ENCODE data around the gene MYZAP. TPM values are rescaled to one million over a fixed set of nuclear protein-coding genes. Genes with fewer than 3 reads are reported as not detected.

MYZAP gene
- polyA plus RNA-seq, 1 donor (not counting 4 experiments of a cell fraction or from before 2014, with no cell fraction given), result 1.8 TPM

GRCh38 chr15:57570340-57570739 lies 21.4 kb upstream of the MYZAP start:
- Histone ChIP-seq H3K4me3 (ENCODE audit: control insufficient read depth in 2 of 3, extremely low read depth in 1 of 3, insufficient read depth in 2 of 3, low read depth in 1 of 3, low read length in 3 of 3) (no peak overlapping the region), H3K79me2 (ENCODE audit: control insufficient read depth, insufficient read depth, low read length) (no peaks in the 10 kb centered on the region), H3K27ac (ENCODE audit: control insufficient read depth, insufficient read depth, low read length) (peak overlapping the region; percentile 6), H4K20me1 (ENCODE audit: control insufficient read depth, extremely low read depth, insufficient read depth, low read length) (no peaks in the 10 kb centered on the region), H3K9ac (ENCODE audit: control insufficient read depth, extremely low read depth, insufficient read depth, low read length) (no peak overlapping the region), H2AFZ (ENCODE audit: control insufficient read depth, low read length) (no peak overlapping the region), H3K36me3 (ENCODE audit: control insufficient read depth in 2 of 2, extremely low read depth in 1 of 2, insufficient read depth in 2 of 2, low read length in 2 of 2) (no peaks in the 10 kb centered on the region), H3K4me1 (ENCODE audit: control insufficient read depth, extremely low read depth, insufficient read depth, low read length) (peaks cover 23% of the 10 kb centered on the region), H3K9me1 (ENCODE audit: control insufficient read depth, extremely low read depth, insufficient read depth, low read length) (no peaks in the 10 kb centered on the region), H3K9me3 (ENCODE audit: control insufficient read depth, low read depth, low read length) (no peaks in the 10 kb centered on the region), H3K27me3 (ENCODE audit: control insufficient read depth, extremely low read depth, insufficient read depth, low read length) (no peaks in the 10 kb centered on the region), H3K4me2 (ENCODE audit: control insufficient read depth, extremely low read depth, insufficient read depth, low read depth, low read length) (no peak overlapping the region)
- DNase-seq (ENCODE audit: low read depth, low spot score) (no peak), FAIRE-seq (no peak)
- TF ChIP-seq EZH2 (IDR thresholded peaks at IDR 0.05; ENCODE audit: low read length) (no peak), CTCF (optimal IDR thresholded peaks at IDR 0.05 in 1 of 3, IDR thresholded peaks at IDR 0.05 in 1 of 3, conservative IDR thresholded peaks at IDR 0.05 in 1 of 3; ENCODE audit: extremely low read depth in 1 of 3, insufficient read depth in 2 of 3, low read length in 3 of 3) (no peak)
- dilution Hi-C loops (cut with MboI; ENCODE audit: extremely low pct_ligation_motif_present, low sequenced_read_pairs), result no loop called here

- H3K4me3 ChIP-seq (ENCODE audit: control insufficient read depth in 2 of 3, extremely low read depth in 1 of 3, insufficient read depth in 2 of 3, low read depth in 1 of 3, low read length in 3 of 3), result no peak overlapping the region
- dilution Hi-C loops (cut with MboI; ENCODE audit: extremely low pct_ligation_motif_present, low sequenced_read_pairs), result no loop called here
Measured at GRCh38 chr15:57570994-57571393, 20.7 kb upstream of the MYZAP start.

More at GRCh38 chr15:57570994-57571393, 20.7 kb upstream of the MYZAP start:
- no peaks in the 10 kb centered on the region for H3K27me3 ChIP-seq (ENCODE audit: control insufficient read depth, extremely low read depth, insufficient read depth, low read length)
- FAIRE-seq (peak; percentile 90), DNase-seq (ENCODE audit: low read depth, low spot score) (no peak)
- no peaks in the 10 kb centered on the region for H3K9me3 ChIP-seq (ENCODE audit: control insufficient read depth, low read depth, low read length)
- H3K36me3 ChIP-seq (ENCODE audit: control insufficient read depth in 2 of 2, extremely low read depth in 1 of 2, insufficient read depth in 2 of 2, low read length in 2 of 2), result no peaks in the 10 kb centered on the region
- H3K79me2 ChIP-seq (ENCODE audit: control insufficient read depth, insufficient read depth, low read length), result no peaks in the 10 kb centered on the region
- peaks cover 17% of the 10 kb centered on the region for H3K4me1 ChIP-seq (ENCODE audit: control insufficient read depth, extremely low read depth, insufficient read depth, low read length)
- no peaks in the 10 kb centered on the region for H3K9me1 ChIP-seq (ENCODE audit: control insufficient read depth, extremely low read depth, insufficient read depth, low read length)
- H3K9ac ChIP-seq (ENCODE audit: control insufficient read depth, extremely low read depth, insufficient read depth, low read length), result no peak overlapping the region
- no peaks in the 10 kb centered on the region for H4K20me1 ChIP-seq (ENCODE audit: control insufficient read depth, extremely low read depth, insufficient read depth, low read length)
- H2AFZ ChIP-seq (ENCODE audit: control insufficient read depth, low read length), result peak overlapping the region; percentile 44
- TF ChIP-seq EZH2 (IDR thresholded peaks at IDR 0.05; ENCODE audit: low read length) (no peak), CTCF (optimal IDR thresholded peaks at IDR 0.05 in 1 of 3, IDR thresholded peaks at IDR 0.05 in 1 of 3, conservative IDR thresholded peaks at IDR 0.05 in 1 of 3; ENCODE audit: extremely low read depth in 1 of 3, insufficient read depth in 2 of 3, low read length in 3 of 3) (no peak)
- peak overlapping the region; percentile 74 for H3K27ac ChIP-seq (ENCODE audit: control insufficient read depth, insufficient read depth, low read length)
- peak overlapping the region; percentile 39 for H3K4me2 ChIP-seq (ENCODE audit: control insufficient read depth, extremely low read depth, insufficient read depth, low read depth, low read length)
